H1 (cell line): Measurements from ENCODE around the gene ZNF541. TPM values are rescaled to one million over a fixed set of nuclear protein-coding genes. Genes with fewer than 3 reads are reported as not detected.

ENCODE experiments used
- CTCF ChIA-PET: fragments of 300-600 bp; sonication (Branson Sonifier 250); formaldehyde crosslinking; loops from one replicate; lab custom pipeline; 2021; ENCODE audit not compliant: partially characterized antibody; lab: Charles Lee
- POLR2A ChIA-PET: fragments of 300-600 bp; sonication (Branson Sonifier 250); formaldehyde crosslinking; loops from one replicate; lab custom pipeline; 2021; ENCODE audit warnings: inconsistent platforms; ENCODE audit not compliant: partially characterized antibody; lab: Charles Lee
- DNase-seq, 2 experiments: peaks; one replicate each; pipeline versions ENCODE4 v3.0.0 to v3.0.0-alpha.2; 2010 to 2022; ENCODE audit warnings: low spot score in 2 of 2, low read depth in 1 of 2, mixed read lengths in 1 of 2
- FAIRE-seq: peaks from 2 replicates; lab custom pipeline; 2011; peaks lifted over from hg19 to GRCh38; lab: Jason Lieb, UNC
- H2AFZ ChIP-seq: 2 replicates; pipeline ENCODE4 v1.8.1; 2012; ENCODE audit warnings: low read length, inconsistent platforms
- H2AK5ac ChIP-seq: 2 replicates; pipeline ENCODE4 v1.6.1; 2013; ENCODE audit warnings: low read depth, low read length
- H2BK120ac ChIP-seq: replicated peaks from 2 replicates; pipeline ENCODE3; 2013; ENCODE audit warnings: low read depth, low read length, inconsistent platforms
- H2BK12ac ChIP-seq: 2 replicates; pipeline ENCODE4 v1.6.1; 2013; ENCODE audit warnings: low read depth, low read length
- H2BK15ac ChIP-seq: 2 replicates; pipeline ENCODE4 v1.6.1; 2013; ENCODE audit warnings: low read length
- H2BK20ac ChIP-seq: 2 replicates; pipeline ENCODE4 v1.6.1; 2013; ENCODE audit warnings: low read length
- H2BK5ac ChIP-seq: 2 replicates; pipeline ENCODE4 v1.6.1; 2013; ENCODE audit warnings: low read depth, low read length
- H3K14ac ChIP-seq: 2 replicates; pipeline ENCODE4 v1.6.1; 2013; ENCODE audit warnings: inconsistent platforms; ENCODE audit not compliant: insufficient read length
- H3K18ac ChIP-seq: 2 replicates; pipeline ENCODE4 v1.6.1; 2013; ENCODE audit warnings: low read length; ENCODE audit errors: extremely low read depth
- H3K23ac ChIP-seq: 2 replicates; pipeline ENCODE4 v1.6.1; 2013; ENCODE audit warnings: inconsistent platforms; ENCODE audit not compliant: insufficient read length
- H3K23me2 ChIP-seq: 2 replicates; pipeline ENCODE4 v1.6.1; 2013; ENCODE audit warnings: low read depth, low read length
- H3K27ac ChIP-seq: 2 replicates; pipeline ENCODE4 v1.6.1; 2011; ENCODE audit warnings: low read depth, low read length, inconsistent platforms
- H3K27me3 ChIP-seq, 4 experiments: replicated peaks in 1 of 4; 1 replicate in 1 of 4; 2 replicates in 3 of 4; pipeline versions ENCODE4 v1.6.1 to v1.8.1; 2011 to 2013; ENCODE audit warnings: low read length in 3 of 4, mild to moderate bottlenecking in 3 of 4, inconsistent platforms in 2 of 4, mixed read lengths in 2 of 4, moderate library complexity in 1 of 4; ENCODE audit not compliant: control insufficient read depth in 3 of 4, insufficient read depth in 3 of 4; ENCODE audit errors: extremely low read depth in 1 of 4
- H3K36me3 ChIP-seq, 4 experiments: 2 replicates each; pipeline versions ENCODE4 v1.6.1 to v1.8.1; 2011 to 2013; ENCODE audit warnings: mild to moderate bottlenecking in 4 of 4, low read length in 3 of 4, moderate library complexity in 2 of 4, control low read depth in 1 of 4, inconsistent platforms in 1 of 4; ENCODE audit not compliant: insufficient read depth in 4 of 4, control insufficient read depth in 2 of 4
- H3K4ac ChIP-seq: replicated peaks from 2 replicates; pipeline ENCODE3; 2013; ENCODE audit warnings: low read length, low read depth, mixed read lengths, inconsistent platforms; ENCODE audit not compliant: insufficient read length
- H3K4me1 ChIP-seq, 4 experiments: replicated peaks in 1 of 4; 1 replicate in 1 of 4; 2 replicates in 3 of 4; pipeline versions ENCODE4 v1.6.1 to v1.8.1; 2011 to 2013; ENCODE audit warnings: low read length in 3 of 4, inconsistent platforms in 2 of 4, mixed read lengths in 1 of 4; ENCODE audit not compliant: insufficient read depth in 4 of 4, control insufficient read depth in 3 of 4
- H3K4me2 ChIP-seq, 2 experiments: 2 replicates each; pipeline versions ENCODE4 v1.6.1 to v1.8.1; 2011 to 2013; ENCODE audit warnings: low read depth in 2 of 2, low read length in 2 of 2, control low read depth in 1 of 2, inconsistent platforms in 1 of 2, mild to moderate bottlenecking in 1 of 2; ENCODE audit not compliant: insufficient read depth in 1 of 2
- H3K4me3 ChIP-seq, 4 experiments: fragments of 200-600, 300-600 bp in 1 of 4; sonication (generic), shearing (Covaris generic), sonication (Bioruptor Twin) in 1 of 4; 2 replicates each; pipeline versions ENCODE4 v1.5.1 to v1.8.1; 2011 to 2016; ENCODE audit warnings: low read length in 4 of 4, low read depth in 3 of 4, control low read depth in 2 of 4, inconsistent platforms in 2 of 4, mild to moderate bottlenecking in 2 of 4, mixed read lengths in 1 of 4, moderate library complexity in 1 of 4; ENCODE audit not compliant: insufficient read depth in 2 of 4; ENCODE audit errors: extremely low read depth in 1 of 4
- H3K56ac ChIP-seq: replicated peaks from 2 replicates; pipeline ENCODE3; 2013; ENCODE audit warnings: low read depth, mild to moderate bottlenecking, mixed read lengths, low read length, inconsistent platforms; ENCODE audit not compliant: insufficient read length
- H3K79me1 ChIP-seq: 2 replicates; pipeline ENCODE4 v1.6.1; 2013; ENCODE audit warnings: low read depth, low read length, control low read depth
- H3K79me2 ChIP-seq, 2 experiments: 2 replicates each; pipeline versions ENCODE4 v1.6.1 to v1.8.1; 2012 to 2013; ENCODE audit warnings: low read length in 2 of 2, mild to moderate bottlenecking in 2 of 2, inconsistent platforms in 1 of 2; ENCODE audit not compliant: insufficient read depth in 2 of 2, control insufficient read depth in 1 of 2
- H3K9ac ChIP-seq, 4 experiments: replicated peaks in 1 of 4; 1 replicate in 1 of 4; 2 replicates in 3 of 4; pipeline versions ENCODE4 v1.6.1 to v1.8.1; 2011 to 2013; ENCODE audit warnings: low read depth in 3 of 4, low read length in 3 of 4, control low read depth in 2 of 4, mild to moderate bottlenecking in 2 of 4, moderate library complexity in 2 of 4, inconsistent platforms in 1 of 4; ENCODE audit errors: extremely low read depth in 1 of 4
- H3K9me3 ChIP-seq, 2 experiments: 2 replicates each; pipeline versions ENCODE4 v1.6.1 to v1.8.1; 2012 to 2013; ENCODE audit warnings: mild to moderate bottlenecking in 2 of 2, moderate library complexity in 2 of 2, control low read depth in 1 of 2, inconsistent platforms in 1 of 2, low read depth in 1 of 2, low read length in 1 of 2, mixed read lengths in 1 of 2; ENCODE audit not compliant: insufficient read depth in 2 of 2
- H4K20me1 ChIP-seq, 2 experiments: replicated peaks in 1 of 2; 2 replicates each; pipeline versions ENCODE3 to v1.8.1; 2011 to 2013; ENCODE audit warnings: inconsistent platforms in 2 of 2, low read length in 2 of 2, mild to moderate bottlenecking in 1 of 2; ENCODE audit not compliant: insufficient read depth in 2 of 2, control insufficient read depth in 1 of 2
- H4K5ac ChIP-seq: 2 replicates; pipeline ENCODE4 v1.6.1; 2013; ENCODE audit warnings: low read length, low read depth, mixed read lengths, inconsistent platforms; ENCODE audit not compliant: insufficient read length
- H4K8ac ChIP-seq: 2 replicates; pipeline ENCODE4 v1.8.0; 2013; ENCODE audit warnings: mild to moderate bottlenecking, moderate library complexity, low read length, inconsistent platforms; ENCODE audit not compliant: insufficient read depth; ENCODE audit errors: extremely low read depth
- H4K91ac ChIP-seq: replicated peaks from 2 replicates; pipeline ENCODE3; 2013; ENCODE audit warnings: low read length, mixed read lengths, inconsistent platforms; ENCODE audit not compliant: insufficient read length
- BRCA1 ChIP-seq: IDR thresholded peaks from 2 replicates; pipeline ENCODE4 v1.6.1; 2012; ENCODE audit warnings: low read depth, low read length, improper control_type of control experiment
- CREB1 ChIP-seq: IDR thresholded peaks from 2 replicates; pipeline ENCODE4 v1.6.1; 2012; ENCODE audit warnings: inconsistent platforms
- CTBP2 ChIP-seq: IDR thresholded peaks from 2 replicates; pipeline ENCODE4 v1.7.0; 2011; ENCODE audit warnings: borderline replicate concordance, mild to moderate bottlenecking, moderate library complexity, mixed read lengths, low read length; ENCODE audit not compliant: insufficient read depth, insufficient read length
- EZH2 ChIP-seq: fragments of 200-600 bp; sonication (generic); IDR thresholded peaks from 2 replicates; pipeline ENCODE4 v1.7.1; 2012; ENCODE audit warnings: low read depth, mild to moderate bottlenecking, moderate library complexity, low read length, inconsistent platforms; ENCODE audit not compliant: severe bottlenecking
- GTF2F1 ChIP-seq: IDR thresholded peaks from 2 replicates; pipeline ENCODE4 v1.6.1; 2012; ENCODE audit warnings: low read depth, low read length, improper control_type of control experiment, borderline replicate concordance
- KDM4A ChIP-seq: IDR thresholded peaks from one replicate; pipeline ENCODE4 v1.7.1; 2012; ENCODE audit warnings: low read depth, mild to moderate bottlenecking, moderate library complexity, low read length, inconsistent platforms; ENCODE audit not compliant: severe bottlenecking
- KDM5A ChIP-seq: fragments of 200-600 bp; IDR thresholded peaks from 2 replicates; pipeline ENCODE4 v1.7.1; 2012; ENCODE audit warnings: mild to moderate bottlenecking, low read length, inconsistent platforms, mixed read lengths
- PHF8 ChIP-seq: fragments of 200-600 bp; sonication (generic); conservative IDR thresholded peaks from 2 replicates; pipeline ENCODE4 v1.7.1; 2012; ENCODE audit warnings: low read depth, mild to moderate bottlenecking, inconsistent platforms, low read length, moderate library complexity
- POLR2A ChIP-seq, 2 experiments: IDR thresholded peaks; 1 replicate in 1 of 2; 2 replicates in 1 of 2; pipeline ENCODE4 v1.6.1; 2011; ENCODE audit warnings: low read depth in 2 of 2, low read length in 2 of 2, mild to moderate bottlenecking in 2 of 2; ENCODE audit errors: control extremely low read depth in 1 of 2
- SIX5 ChIP-seq: IDR thresholded peaks from 2 replicates; pipeline ENCODE4 v1.6.1; 2011; ENCODE audit warnings: mild to moderate bottlenecking, low read depth, low read length
- SP2 ChIP-seq: IDR thresholded peaks from 2 replicates; pipeline ENCODE4 v1.6.1; 2012; ENCODE audit warnings: mild to moderate bottlenecking, low read length, inconsistent platforms
- SUZ12 ChIP-seq: fragments of 200-600 bp; sonication (generic); IDR thresholded peaks from 2 replicates; pipeline ENCODE4 v1.6.1; 2012; ENCODE audit warnings: mild to moderate bottlenecking, inconsistent platforms, low read length, moderate library complexity, mixed read lengths
- TBP ChIP-seq: IDR thresholded peaks from 2 replicates; pipeline ENCODE4 v1.6.1; 2011; ENCODE audit warnings: low read depth, low read length, improper control_type of control experiment
- TEAD4 ChIP-seq: IDR thresholded peaks from 2 replicates; pipeline ENCODE4 v1.6.1; 2012; ENCODE audit warnings: low read depth, low read length, inconsistent platforms, mixed read lengths
- WGBS, 2 experiments: shearing (Covaris generic) in 1 of 2; methylation state at CpG; one replicate each; pipeline versions ENCODE4 v1.1.6 to v1.1.7; 2013 to 2015; ENCODE audit warnings: low lambda C conversion rate in 2 of 2, mixed read lengths in 2 of 2, inconsistent platforms in 1 of 2, low coverage in 1 of 2, missing lambda C conversion rate in 1 of 2; ENCODE audit not compliant: insufficient replicate concordance in 2 of 2, insufficient coverage in 1 of 2, insufficient read length in 1 of 2; ENCODE audit errors: extremely low coverage in 1 of 2, missing lambda C conversion rate in 1 of 2; 5-methylcytosine and 5-hydroxymethylcytosine counted together
- polyA plus RNA-seq, 7 experiments: library from polyadenylated mRNA; depleted of rRNA in 3 of 7; stranded (reverse) in 5 of 7; unstranded in 2 of 7; fragments of >200 nt in 5 of 7; fragments of 200-250 nt in 2 of 7; gene quantifications; 1 replicate in 5 of 7; 2 replicates in 1 of 7; 4 replicates in 1 of 7; pipeline versions ENCODE4 v1.2.1 to v1.2.3, GENCODE V29; 2011 to 2013; ENCODE audit warnings: missing spikeins in 2 of 7, mixed read lengths in 2 of 7
- total RNA-seq: library from RNA; stranded (reverse); fragmentation: NEBNext Ultra II Directional; extraction: Animal tissue kit (Norgen Biotek cat#: 25700); gene quantifications from 2 replicates; pipeline ENCODE4 v1.2.1, GENCODE V29; 2021

Gene ZNF541
- total and polyA plus RNA-seq, 2 of the 8 experiments (the other 6 are each of a cell fraction or from before 2014, with no cell fraction given) = 0.05 TPM; not detected in 1

GRCh38 chr19:47580397-47580796, 7.4 kb upstream of the ZNF541 start:
- POLR2A ChIA-PET = no interaction called here
- no peaks in the 10 kb centered on the region for H3K23me2 ChIP-seq
- FAIRE-seq (no peak), DNase-seq (no peak)
- no peak for TF ChIP-seq KDM4A
- no peak for TF ChIP-seq BRCA1
- TF ChIP-seq SIX5 = no peak
- TF ChIP-seq GTF2F1 = no peak
- TF ChIP-seq CTBP2 = no peak
- TF ChIP-seq KDM5A = no peak
- no peak for TF ChIP-seq TEAD4
- no peak for TF ChIP-seq SP2
- TF ChIP-seq PHF8 = no peak
- TF ChIP-seq EZH2 = no peak
- TF ChIP-seq SUZ12 = no peak
- no peak for TF ChIP-seq CREB1
- no peak for TF ChIP-seq POLR2A (IDR thresholded peaks at IDR 0.05; ENCODE audit: control extremely low read depth in 1 of 2, low read depth in 2 of 2, low read length in 2 of 2)
- TF ChIP-seq TBP = no peak
- H3K4me3 ChIP-seq = no peak overlapping the region
- no peak overlapping the region for H2BK15ac ChIP-seq
- no peak overlapping the region for H3K56ac ChIP-seq
- H2BK20ac ChIP-seq = no peak overlapping the region
- 0 out of 4 replicates have a peak, but pooled peaks cover 0 to 2% of the 10 kb centered on the region in 2 experiments for H3K9me3 ChIP-seq
- CTCF ChIA-PET = interaction anchor here (1.0 to 1.1 kb wide), 2 partner anchors 126 to 128 kb away, joined by 4 to 5 read pairs; no protein-coding TSS in a partner anchor
- no peak overlapping the region for H2AFZ ChIP-seq
- H3K36me3 ChIP-seq = no peaks in the 10 kb centered on the region
- H3K27me3 ChIP-seq = no peaks in the 10 kb centered on the region
- no peak overlapping the region for H4K5ac ChIP-seq
- H4K91ac ChIP-seq = no peak overlapping the region
- no peaks in the 10 kb centered on the region for H3K79me1 ChIP-seq
- 88% methylated on average over 3 of the region's 3 CpGs; no CpG with 5 or more reads in 1 of the 2 experiments for WGBS, 2 experiments
- H3K79me2 ChIP-seq = no peaks in the 10 kb centered on the region
- H3K18ac ChIP-seq = no peak overlapping the region
- no peaks in the 10 kb centered on the region for H4K20me1 ChIP-seq
- H3K23ac ChIP-seq = no peak overlapping the region
- no peak overlapping the region for H3K14ac ChIP-seq
- no peak overlapping the region for H2BK5ac ChIP-seq
- no peak overlapping the region for H3K4me2 ChIP-seq
- no peak overlapping the region for H3K4ac ChIP-seq
- H2BK120ac ChIP-seq = no peak overlapping the region
- H3K27ac ChIP-seq = no peak overlapping the region
- H2BK12ac ChIP-seq = no peak overlapping the region
- no peak overlapping the region for H4K8ac ChIP-seq
- H3K9ac ChIP-seq = no peak overlapping the region
- no peak overlapping the region for H2AK5ac ChIP-seq
- H3K4me1 ChIP-seq = no peaks in the 10 kb centered on the region
